Midbrain (tissue), 1 donor: ENCODE measurements around the gene SPNS2.

ENCODE experiments used
- DNase-seq: peaks from one replicate; lab custom pipeline; 2025; lab: John Stamatoyannopoulos, UW

The SPNS2 gene

GRCh38 chr17:4480929-4481898 is 17.5 kb upstream of the SPNS2 start:
- DNase-seq, result no peak

GRCh38 chr17:4482338-4483011 is 16.2 kb upstream of the SPNS2 start:
- no peak for DNase-seq

- no peak for DNase-seq
Measured at GRCh38 chr17:4483012-4483840, 15.5 kb upstream of the SPNS2 start.

- DNase-seq, result no peak
Measured at GRCh38 chr17:4485676-4486646, 12.7 kb upstream of the SPNS2 start.

GRCh38 chr17:4487296-4487695 is 11.4 kb upstream of the SPNS2 start:
- DNase-seq, result no peak

- DNase-seq, result no peak
Measured at GRCh38 chr17:4487820-4488716, 10.6 kb upstream of the SPNS2 start.

GRCh38 chr17:4488989-4489595 is 9.6 kb upstream of the SPNS2 start:
- no peak for DNase-seq

GRCh38 chr17:4490109-4490591 is 8.5 kb upstream of the SPNS2 start:
- no peak for DNase-seq

- no peak for DNase-seq
Measured at GRCh38 chr17:4490637-4491061, 8.0 kb upstream of the SPNS2 start.

- no peak for DNase-seq
Measured at GRCh38 chr17:4492721-4493561, 5.7 kb upstream of the SPNS2 start.

GRCh38 chr17:4497101-4497824 is 1.4 kb upstream of the SPNS2 start:
- no peak for DNase-seq

GRCh38 chr17:4499431-4500190 is 930 bp downstream of the SPNS2 start:
- DNase-seq, result peak; percentile 43

GRCh38 chr17:4500191-4500571 is 1.5 kb downstream of the SPNS2 start:
- no peak for DNase-seq

- no peak for DNase-seq
Measured at GRCh38 chr17:4501295-4501949, 2.7 kb downstream of the SPNS2 start.

- DNase-seq, result no peak
Measured at GRCh38 chr17:4502466-4503154, 3.9 kb downstream of the SPNS2 start.
